ENCODE measurements around the gene FAM53B. TPM values are rescaled to one million over a fixed set of nuclear protein-coding genes. Genes with fewer than 3 reads are reported as not detected.

Gene FAM53B
- total RNA-seq, 1 experiment from 2014 or later = 11.2 TPM

DNA sequence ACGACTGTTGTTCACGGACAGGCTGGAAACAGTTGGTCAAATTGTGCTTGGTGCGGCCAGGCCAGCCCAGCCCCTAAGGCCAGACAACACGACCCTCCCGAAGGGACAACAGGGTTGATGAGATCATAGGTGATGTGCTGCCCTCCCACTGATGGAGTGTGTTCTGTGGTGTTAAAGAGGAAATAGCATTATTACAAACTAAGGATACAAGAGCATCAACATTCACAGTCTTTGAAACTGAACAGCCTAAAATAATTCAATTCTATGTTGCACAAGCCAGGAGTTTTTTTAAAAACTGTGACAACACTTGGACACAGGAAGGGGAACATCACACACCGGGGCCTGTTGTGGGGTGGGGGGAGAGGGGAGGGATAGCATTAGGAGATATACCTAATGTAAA is 87.6 kb downstream of the FAM53B start:
- BruUV-seq (replicated peaks) = no TSS peak

DNA sequence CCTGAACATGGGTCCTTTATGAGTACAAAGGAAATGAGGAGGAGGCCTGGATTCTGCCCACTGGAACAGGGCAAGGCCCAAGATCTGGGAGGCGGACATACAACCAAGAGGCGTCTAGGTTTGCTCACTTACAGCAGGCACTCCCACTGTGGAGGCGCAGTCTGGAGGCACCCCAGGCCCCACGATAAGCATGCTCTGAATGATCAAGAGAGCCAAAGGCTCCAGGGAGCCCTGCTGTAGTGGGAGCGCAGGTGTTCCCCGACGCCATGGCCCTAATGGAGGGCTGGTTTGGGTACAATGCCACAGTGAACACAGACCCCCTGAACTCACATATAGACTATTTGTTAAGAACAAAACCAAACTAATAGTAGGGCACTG is 88.1 kb downstream of the FAM53B start:
- no peaks in the 10 kb centered on the region for H3K36me3 Mint-ChIP-seq (ENCODE audit: insufficient read depth, unreplicated experiment)
- intact Hi-C loops (cut with micrococcal nuclease; ENCODE audit: unreplicated experiment) = no loop called here
- CTCF ChIA-PET = no interaction called here
- no TSS peak for BruUV-seq (replicated peaks)
- H3K27ac Mint-ChIP-seq (ENCODE audit: unreplicated experiment) = no peak overlapping the region
- no peaks in the 10 kb centered on the region for H3K4me1 Mint-ChIP-seq (ENCODE audit: low read depth, unreplicated experiment)
- no peak overlapping the region for H3K4me3 Mint-ChIP-seq (ENCODE audit: low read depth, unreplicated experiment)
- no peak for DNase-seq
- TF ChIP-seq, protein P1, sequence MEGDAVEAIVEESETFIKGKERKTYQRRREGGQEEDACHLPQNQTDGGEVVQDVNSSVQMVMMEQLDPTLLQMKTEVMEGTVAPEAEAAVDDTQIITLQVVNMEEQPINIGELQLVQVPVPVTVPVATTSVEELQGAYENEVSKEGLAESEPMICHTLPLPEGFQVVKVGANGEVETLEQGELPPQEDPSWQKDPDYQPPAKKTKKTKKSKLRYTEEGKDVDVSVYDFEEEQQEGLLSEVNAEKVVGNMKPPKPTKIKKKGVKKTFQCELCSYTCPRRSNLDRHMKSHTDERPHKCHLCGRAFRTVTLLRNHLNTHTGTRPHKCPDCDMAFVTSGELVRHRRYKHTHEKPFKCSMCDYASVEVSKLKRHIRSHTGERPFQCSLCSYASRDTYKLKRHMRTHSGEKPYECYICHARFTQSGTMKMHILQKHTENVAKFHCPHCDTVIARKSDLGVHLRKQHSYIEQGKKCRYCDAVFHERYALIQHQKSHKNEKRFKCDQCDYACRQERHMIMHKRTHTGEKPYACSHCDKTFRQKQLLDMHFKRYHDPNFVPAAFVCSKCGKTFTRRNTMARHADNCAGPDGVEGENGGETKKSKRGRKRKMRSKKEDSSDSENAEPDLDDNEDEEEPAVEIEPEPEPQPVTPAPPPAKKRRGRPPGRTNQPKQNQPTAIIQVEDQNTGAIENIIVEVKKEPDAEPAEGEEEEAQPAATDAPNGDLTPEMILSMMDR (IDR thresholded peaks at IDR 0.05; ENCODE audit: unreplicated experiment) = no peak
- no peaks in the 10 kb centered on the region for H3K9me3 Mint-ChIP-seq (ENCODE audit: low read depth, unreplicated experiment)
- no peaks in the 10 kb centered on the region for H3K27me3 Mint-ChIP-seq (ENCODE audit: unreplicated experiment)

More for the DNA sequence above, 87.6 kb downstream of the FAM53B start:
- no peak for DNase-seq
- intact Hi-C loops (cut with micrococcal nuclease; ENCODE audit: unreplicated experiment) = no loop called here
- CTCF ChIA-PET = no interaction called here
- Mint-ChIP-seq H3K4me3 (ENCODE audit: low read depth, unreplicated experiment) (no peak overlapping the region), H3K27me3 (ENCODE audit: unreplicated experiment) (no peaks in the 10 kb centered on the region), H3K36me3 (ENCODE audit: insufficient read depth, unreplicated experiment) (no peaks in the 10 kb centered on the region), H3K4me1 (ENCODE audit: low read depth, unreplicated experiment) (no peaks in the 10 kb centered on the region), H3K27ac (ENCODE audit: unreplicated experiment) (no peak overlapping the region), H3K9me3 (ENCODE audit: low read depth, unreplicated experiment) (no peaks in the 10 kb centered on the region)
- TF ChIP-seq, protein P1 (IDR thresholded peaks at IDR 0.05; ENCODE audit: unreplicated experiment) = no peak

DNA sequence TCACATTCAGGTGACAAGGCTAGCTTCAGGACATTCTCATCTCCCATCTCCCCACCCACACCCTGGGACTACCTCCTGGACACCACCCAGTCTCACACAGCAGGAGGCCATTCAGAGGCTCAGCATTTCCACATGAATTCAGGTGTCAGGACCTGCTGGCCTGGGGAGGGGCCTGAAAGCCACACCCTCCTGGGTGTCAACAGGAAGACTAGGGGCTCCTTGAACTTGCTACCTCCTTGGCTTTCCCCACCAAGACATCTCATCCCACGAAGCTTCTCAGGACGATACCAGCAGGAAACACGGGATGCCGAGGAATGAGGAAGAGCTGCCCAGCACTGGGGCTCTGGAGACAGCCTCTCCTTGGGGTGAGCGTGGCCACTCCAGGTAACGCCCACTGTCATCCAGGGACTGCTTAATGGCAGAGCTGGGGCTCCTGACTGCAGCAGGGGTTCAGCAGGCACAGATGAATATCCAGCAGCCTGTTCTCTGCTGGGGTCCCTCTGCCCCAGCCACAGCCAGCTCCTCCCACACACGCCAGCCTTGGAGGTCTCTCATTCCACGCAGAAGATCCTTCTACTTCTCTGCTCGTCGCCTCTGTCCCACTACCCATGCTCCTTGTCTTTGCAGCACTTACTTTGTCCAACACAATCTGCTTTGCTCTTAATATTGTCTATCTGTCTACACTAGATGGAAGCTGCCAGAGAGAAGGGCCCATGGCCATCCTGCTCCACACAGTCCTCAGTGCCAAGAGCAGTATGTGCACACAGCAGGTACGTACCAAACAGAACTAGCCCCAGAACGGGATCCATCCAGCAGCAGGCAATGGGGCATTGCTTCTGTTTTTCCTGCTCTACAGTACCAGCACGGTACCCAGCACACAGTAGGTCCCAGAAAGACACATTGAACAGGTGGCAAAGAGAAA is 88.7 kb downstream of the FAM53B start:
- no peaks in the 10 kb centered on the region for H3K36me3 Mint-ChIP-seq (ENCODE audit: insufficient read depth, unreplicated experiment)
- no peak overlapping the region for H3K4me3 Mint-ChIP-seq (ENCODE audit: low read depth, unreplicated experiment)

DNA sequence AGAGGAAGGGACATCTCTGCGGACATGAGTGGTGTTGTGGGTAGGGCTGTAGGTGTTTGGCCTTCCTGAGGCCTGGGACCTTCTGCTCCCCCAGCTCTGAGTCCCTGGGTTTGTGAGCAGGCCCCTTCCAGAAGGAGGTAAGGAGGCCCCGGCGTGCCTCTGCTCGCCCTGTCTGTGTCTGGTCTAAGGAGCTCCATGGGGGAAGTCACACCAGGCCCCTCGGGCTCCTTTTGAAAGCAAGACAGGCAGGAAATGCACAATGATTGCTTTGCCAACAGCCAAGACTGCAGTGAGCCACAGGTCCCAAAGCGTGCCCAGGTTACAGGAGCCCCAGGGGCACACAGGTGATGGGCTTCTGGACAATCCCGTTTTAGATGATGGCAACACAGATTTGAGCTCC is 89.5 kb downstream of the FAM53B start:
- no peak for DNase-seq
- Mint-ChIP-seq H3K9me3 (ENCODE audit: low read depth, unreplicated experiment) (no peaks in the 10 kb centered on the region), H3K27ac (ENCODE audit: unreplicated experiment) (no peak overlapping the region), H3K4me1 (ENCODE audit: low read depth, unreplicated experiment) (no peaks in the 10 kb centered on the region), H3K36me3 (ENCODE audit: insufficient read depth, unreplicated experiment) (no peaks in the 10 kb centered on the region), H3K27me3 (ENCODE audit: unreplicated experiment) (no peaks in the 10 kb centered on the region), H3K4me3 (ENCODE audit: low read depth, unreplicated experiment) (no peak overlapping the region)
- no TSS peak for BruUV-seq (replicated peaks)
- CTCF ChIA-PET = no interaction called here
- intact Hi-C loops (cut with micrococcal nuclease; ENCODE audit: unreplicated experiment) = no loop called here
- TF ChIP-seq, protein P1 (IDR thresholded peaks at IDR 0.05; ENCODE audit: unreplicated experiment) = no peak

More for the DNA sequence above, 88.7 kb downstream of the FAM53B start:
- intact Hi-C loops (cut with micrococcal nuclease; ENCODE audit: unreplicated experiment) = no loop called here
- H3K9me3 Mint-ChIP-seq (ENCODE audit: low read depth, unreplicated experiment) = no peaks in the 10 kb centered on the region
- no TSS peak for BruUV-seq (replicated peaks)
- no peaks in the 10 kb centered on the region for H3K27me3 Mint-ChIP-seq (ENCODE audit: unreplicated experiment)
- no peak for DNase-seq
- CTCF ChIA-PET = no interaction called here
- TF ChIP-seq, protein P1 (IDR thresholded peaks at IDR 0.05; ENCODE audit: unreplicated experiment) = no peak
- H3K27ac Mint-ChIP-seq (ENCODE audit: unreplicated experiment) = no peak overlapping the region
- H3K4me1 Mint-ChIP-seq (ENCODE audit: low read depth, unreplicated experiment) = no peaks in the 10 kb centered on the region

Data from Calu3 (cell line).